COLO829 (cell line): ENCODE data around the gene PACC1.
"Not testable (repeated sequence)": the region's sequence is repeated elsewhere in the genome, so short reads cannot be mapped to it uniquely, and the experiment has no call there.

Experiments used
- DNase-seq: peaks from one replicate; pipeline ENCODE4 v3.0.0; 2012; ENCODE audit warnings: low spot score

PACC1 gene

DNA sequence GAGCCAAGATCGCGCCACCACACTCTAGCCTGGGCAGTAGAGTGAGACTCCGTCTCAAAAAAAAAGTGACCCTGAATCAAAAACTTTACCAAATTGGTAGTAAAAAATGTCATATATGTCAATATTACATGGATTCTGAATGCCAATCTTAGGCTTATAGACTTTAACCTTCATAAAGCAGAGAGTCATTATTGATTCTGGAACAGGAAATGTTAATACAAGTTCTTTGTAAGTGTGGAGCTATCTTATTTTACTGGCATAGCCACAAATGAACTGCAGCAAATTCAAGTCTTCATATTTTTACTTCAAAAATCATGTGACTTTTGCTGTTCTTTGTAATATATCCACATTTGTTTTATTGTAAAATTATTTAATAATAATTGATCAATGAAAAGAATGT, 88.1 kb downstream of the PACC1 start:
- no peak for DNase-seq

DNA sequence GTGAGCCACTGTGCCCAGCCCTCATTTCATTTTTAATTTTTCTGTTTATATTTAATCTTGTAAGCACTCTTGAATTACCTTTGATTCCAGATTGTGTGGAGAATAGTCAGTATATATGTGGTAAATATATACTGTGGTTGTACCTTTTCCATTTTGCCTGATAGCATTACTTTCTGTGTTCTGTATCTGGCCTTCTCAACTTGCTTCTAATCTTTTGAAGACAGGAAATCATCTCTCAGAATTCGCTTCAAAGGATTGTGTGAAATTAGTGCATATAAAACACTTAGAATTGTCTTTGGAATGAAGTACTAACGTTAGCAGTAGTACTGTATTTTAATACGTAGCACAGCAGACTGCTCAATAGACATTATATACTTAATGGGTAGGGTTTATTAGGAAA, 91.6 kb downstream of the PACC1 start:
- no peak for DNase-seq

DNA sequence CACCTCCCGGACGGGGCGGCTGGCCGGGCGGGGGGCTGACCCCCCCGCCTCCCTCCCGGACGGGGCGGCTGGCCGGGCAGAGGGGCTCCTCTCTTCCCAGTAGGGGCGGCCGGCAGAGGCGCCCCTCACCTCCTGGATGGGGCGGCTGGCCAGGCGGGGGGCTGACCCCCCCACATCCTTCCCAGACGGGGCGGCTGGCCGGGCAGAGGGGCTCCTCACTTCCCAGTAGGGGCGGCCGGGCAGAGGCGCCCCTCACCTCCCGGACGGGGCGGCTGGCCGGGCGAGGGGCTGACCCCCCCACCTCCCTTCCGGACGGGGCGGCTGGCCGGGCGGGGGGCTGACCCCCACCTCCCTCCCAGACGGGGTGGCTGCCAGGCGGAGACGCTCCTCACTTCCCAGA, 93.7 kb downstream of the PACC1 start:
- not testable (repeated sequence) for DNase-seq

DNA sequence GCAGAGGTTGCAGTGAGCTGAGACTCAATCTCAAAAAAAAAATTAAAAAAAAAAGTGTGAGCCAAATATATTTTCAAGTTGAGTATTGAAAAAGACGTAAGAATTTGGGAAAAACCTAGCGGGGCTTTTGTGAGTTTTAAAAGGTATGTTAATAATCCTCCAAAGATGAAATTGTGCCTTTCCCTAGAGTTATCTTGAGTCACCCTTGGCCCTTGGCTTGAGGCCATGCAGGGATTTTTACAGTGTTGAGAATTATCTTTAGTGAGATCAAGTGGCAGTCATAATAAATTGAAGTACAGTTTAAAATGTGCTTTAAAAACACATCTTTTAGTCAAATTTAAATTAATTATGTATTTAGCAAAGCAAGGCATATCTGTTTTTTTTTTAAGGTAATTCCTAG, 96.8 kb downstream of the PACC1 start:
- no peak for DNase-seq

DNA sequence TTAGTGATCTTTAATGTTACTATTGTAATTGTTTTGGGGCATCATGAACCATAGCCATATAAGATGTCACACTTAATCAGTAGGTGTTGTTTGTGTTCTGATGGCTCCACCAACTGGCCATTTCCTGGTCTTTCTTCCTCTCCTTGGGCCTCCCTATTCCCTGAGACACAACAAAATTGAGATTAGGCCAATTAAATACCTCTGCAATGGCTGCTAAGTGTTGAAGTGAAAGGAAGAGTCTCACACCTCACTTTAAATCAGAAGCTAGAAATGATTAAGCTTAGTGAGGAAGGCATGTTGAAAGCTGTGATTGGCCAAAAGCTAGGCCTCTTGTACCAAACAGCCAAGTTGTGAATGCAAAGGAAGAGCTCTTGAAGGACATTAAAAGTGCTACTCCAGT, 98.8 kb downstream of the PACC1 start:
- DNase-seq = no peak

DNA sequence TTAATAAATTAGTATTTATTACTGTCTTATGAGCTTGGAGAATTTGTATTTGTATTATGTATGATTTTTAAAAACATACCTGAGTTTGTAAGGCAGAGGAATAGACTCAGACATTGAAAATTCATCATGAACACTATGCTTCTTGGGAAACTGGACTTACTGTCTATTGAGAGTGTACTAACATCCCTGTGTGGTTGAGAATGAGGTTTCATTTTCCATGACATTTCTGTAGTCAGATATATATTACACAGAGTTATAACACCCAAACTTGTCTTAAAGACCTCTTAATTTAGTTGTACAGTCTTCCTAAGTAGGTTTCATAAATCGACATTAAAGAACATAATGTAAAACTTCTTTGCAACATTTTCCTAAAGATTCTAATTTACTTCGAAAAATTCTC, 99.5 kb downstream of the PACC1 start:
- DNase-seq = no peak
